ENCODE measurements around the gene TMEM254. TPM values are rescaled to one million over a fixed set of nuclear protein-coding genes. Genes with fewer than 3 reads are reported as not detected.
"Not testable (repeated sequence)": the region's sequence is repeated elsewhere in the genome, so short reads cannot be mapped to it uniquely, and the experiment has no call there.

Gene TMEM254
- total RNA-seq, 2 experiments from 2014 or later = 11.7 to 12.3 TPM

DNA sequence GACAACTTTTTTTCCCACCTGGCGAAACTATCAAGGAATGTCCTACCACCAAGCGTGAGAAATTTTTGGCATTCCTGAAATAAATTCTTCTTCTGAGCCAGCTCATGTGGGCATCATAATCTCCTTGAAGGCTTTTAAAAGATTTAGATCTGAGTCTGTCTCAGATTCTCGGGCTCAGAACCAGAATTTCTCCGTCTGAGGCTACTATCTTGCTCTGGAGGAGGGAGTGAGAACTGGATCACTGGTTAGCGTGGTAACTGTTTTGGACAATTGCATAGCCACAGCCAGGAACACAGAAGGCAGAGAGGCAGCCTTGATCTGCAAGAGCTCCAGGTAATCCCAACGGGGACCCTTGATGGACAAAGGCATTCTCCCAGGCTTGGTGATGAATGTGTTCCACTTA is 53.0 kb downstream of the TMEM254 start:
- TF ChIP-seq, protein P1, sequence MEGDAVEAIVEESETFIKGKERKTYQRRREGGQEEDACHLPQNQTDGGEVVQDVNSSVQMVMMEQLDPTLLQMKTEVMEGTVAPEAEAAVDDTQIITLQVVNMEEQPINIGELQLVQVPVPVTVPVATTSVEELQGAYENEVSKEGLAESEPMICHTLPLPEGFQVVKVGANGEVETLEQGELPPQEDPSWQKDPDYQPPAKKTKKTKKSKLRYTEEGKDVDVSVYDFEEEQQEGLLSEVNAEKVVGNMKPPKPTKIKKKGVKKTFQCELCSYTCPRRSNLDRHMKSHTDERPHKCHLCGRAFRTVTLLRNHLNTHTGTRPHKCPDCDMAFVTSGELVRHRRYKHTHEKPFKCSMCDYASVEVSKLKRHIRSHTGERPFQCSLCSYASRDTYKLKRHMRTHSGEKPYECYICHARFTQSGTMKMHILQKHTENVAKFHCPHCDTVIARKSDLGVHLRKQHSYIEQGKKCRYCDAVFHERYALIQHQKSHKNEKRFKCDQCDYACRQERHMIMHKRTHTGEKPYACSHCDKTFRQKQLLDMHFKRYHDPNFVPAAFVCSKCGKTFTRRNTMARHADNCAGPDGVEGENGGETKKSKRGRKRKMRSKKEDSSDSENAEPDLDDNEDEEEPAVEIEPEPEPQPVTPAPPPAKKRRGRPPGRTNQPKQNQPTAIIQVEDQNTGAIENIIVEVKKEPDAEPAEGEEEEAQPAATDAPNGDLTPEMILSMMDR (IDR thresholded peaks at IDR 0.05) = no peak
- intact Hi-C loops (cut with micrococcal nuclease) = loop anchor here (10.0 kb wide), 1 partner anchor 77 kb away; no protein-coding TSS in a partner anchor
- H3K9me3 Mint-ChIP-seq = no peaks in the 10 kb centered on the region
- no peak overlapping the region for H3K4me3 Mint-ChIP-seq
- H3K36me3 Mint-ChIP-seq (ENCODE audit: low read depth) = no peaks in the 10 kb centered on the region
- ChIA-PET POLR2A (no interaction called here), CTCF (interaction anchor here (1.0 to 1.8 kb wide), 3 partner anchors 12 to 91 kb away, joined by 4 to 5 read pairs (median 5); no protein-coding TSS in a partner anchor)
- peaks cover 22% of the 10 kb centered on the region for H3K27me3 Mint-ChIP-seq
- H3K27ac Mint-ChIP-seq = no peak overlapping the region
- ATAC-seq (no peak), DNase-seq (no peak)
- peaks cover 2% of the 10 kb centered on the region for H3K4me1 Mint-ChIP-seq (ENCODE audit: low read depth)

DNA sequence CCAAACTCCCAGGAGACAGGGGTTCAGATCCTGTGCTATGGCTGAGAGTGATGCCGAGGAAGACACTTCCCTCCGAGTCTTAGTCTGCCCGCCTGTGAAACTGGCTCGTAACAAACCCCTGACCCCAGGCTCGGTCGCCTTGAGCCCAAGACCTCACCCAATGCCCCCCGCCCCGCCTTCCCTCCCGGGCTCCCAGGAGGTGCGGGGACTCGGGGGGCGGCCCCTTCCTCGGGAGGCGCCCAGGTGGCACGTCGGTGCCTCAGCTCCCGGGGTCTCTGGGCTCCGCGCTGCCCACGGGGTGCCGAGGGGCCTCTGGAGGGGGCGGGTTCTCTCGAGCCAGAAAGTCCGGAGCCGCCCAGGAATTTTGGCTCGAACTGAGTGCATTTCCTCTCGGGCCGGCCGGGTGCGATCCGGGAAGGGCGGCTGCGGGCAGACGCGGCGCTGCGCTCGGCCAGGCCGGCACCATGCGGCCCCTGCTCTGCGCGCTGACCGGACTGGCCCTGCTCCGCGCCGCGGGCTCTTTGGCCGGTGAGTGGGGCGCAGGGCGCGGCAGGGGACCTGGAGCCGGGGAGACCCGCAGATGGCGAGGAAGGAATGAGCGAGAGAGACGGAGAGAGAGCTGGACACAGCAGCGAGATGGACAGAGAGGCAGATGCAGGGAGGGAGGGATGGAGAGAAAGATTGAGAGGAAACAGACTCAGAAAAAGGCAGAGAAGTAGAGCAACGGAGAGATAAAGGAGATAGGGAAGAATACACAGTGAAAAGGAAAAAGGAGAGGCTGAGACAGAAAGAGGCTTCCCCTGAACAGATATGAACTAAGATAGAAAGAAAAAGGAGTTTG is 54.1 kb downstream of the TMEM254 start, which contains the start of gene PLAC9:
TSS of gene PLAC9 (plus strand) at position 432 of the 841 bp plus-strand sequence. CDS start at position 465, 33 bp downstream.
- ChIA-PET POLR2A (interaction anchor here (1.1 kb wide), 1 partner anchor 11 kb away, joined by 3 read pairs; no protein-coding TSS in a partner anchor), CTCF (interaction anchor here (1.0 to 2.0 kb wide), 4 partner anchors 11 to 90 kb away, joined by 4 to 8 read pairs (median 6); no protein-coding TSS in a partner anchor)
- no peaks in the 10 kb centered on the region for H3K36me3 Mint-ChIP-seq (ENCODE audit: low read depth)
- intact Hi-C loops (cut with micrococcal nuclease) = loop anchor here (10.0 kb wide), 1 partner anchor 78 kb away; no protein-coding TSS in a partner anchor
- peaks cover 22% of the 10 kb centered on the region for H3K27me3 Mint-ChIP-seq
- no peak within 1 kb of the TSS for H3K27ac Mint-ChIP-seq
- H3K9me3 Mint-ChIP-seq = no peaks in the 10 kb centered on the region
- no peak within 1 kb of the TSS for H3K4me3 Mint-ChIP-seq
- DNase-seq (no peak), ATAC-seq (no peak)
- TF ChIP-seq, protein P1 (IDR thresholded peaks at IDR 0.05) = no peak
- H3K4me1 Mint-ChIP-seq (ENCODE audit: low read depth) = peaks cover 2% of the 10 kb centered on the region

DNA sequence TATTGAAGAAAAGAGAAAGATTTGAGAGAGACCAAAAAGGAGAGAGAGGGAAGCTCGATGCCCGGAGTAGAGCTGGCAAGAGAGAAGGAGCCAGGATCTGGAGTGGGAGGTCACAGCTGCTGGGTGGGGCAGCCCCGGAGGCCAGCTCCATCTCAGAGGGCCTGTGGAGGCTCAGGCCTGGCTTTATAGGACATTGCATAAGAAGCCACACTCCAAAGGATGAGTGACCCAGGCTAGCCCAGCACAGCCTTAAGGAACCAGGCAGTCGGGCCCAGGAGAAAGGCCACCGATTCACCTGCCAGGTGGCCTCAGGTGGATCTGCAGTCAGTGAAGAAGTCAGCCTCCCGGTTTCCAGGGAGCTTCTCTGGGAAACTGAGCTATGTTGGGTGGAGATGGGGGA is 54.7 kb downstream of the TMEM254 start:
- peaks cover 22% of the 10 kb centered on the region for H3K27me3 Mint-ChIP-seq
- no peaks in the 10 kb centered on the region for H3K36me3 Mint-ChIP-seq (ENCODE audit: low read depth)
- intact Hi-C loops (cut with micrococcal nuclease) = loop anchor here (10.0 kb wide), 1 partner anchor 78 kb away; no protein-coding TSS in a partner anchor
- H3K4me3 Mint-ChIP-seq = no peak overlapping the region
- H3K27ac Mint-ChIP-seq = no peak overlapping the region
- CTCF ChIA-PET = interaction anchor here (1.0 to 2.0 kb wide), 2 partner anchors 11 to 89 kb away, joined by 7 to 8 read pairs; no protein-coding TSS in a partner anchor
- H3K9me3 Mint-ChIP-seq = no peaks in the 10 kb centered on the region
- TF ChIP-seq, protein P1 (IDR thresholded peaks at IDR 0.05) = no peak
- peaks cover 2% of the 10 kb centered on the region for H3K4me1 Mint-ChIP-seq (ENCODE audit: low read depth)
- ATAC-seq (no peak), DNase-seq (no peak)
- POLR2A ChIA-PET = interaction anchor here (0.6 to 1.1 kb wide), 2 partner anchors 10 to 15 kb away, joined by 3 read pairs; no protein-coding TSS in a partner anchor

DNA sequence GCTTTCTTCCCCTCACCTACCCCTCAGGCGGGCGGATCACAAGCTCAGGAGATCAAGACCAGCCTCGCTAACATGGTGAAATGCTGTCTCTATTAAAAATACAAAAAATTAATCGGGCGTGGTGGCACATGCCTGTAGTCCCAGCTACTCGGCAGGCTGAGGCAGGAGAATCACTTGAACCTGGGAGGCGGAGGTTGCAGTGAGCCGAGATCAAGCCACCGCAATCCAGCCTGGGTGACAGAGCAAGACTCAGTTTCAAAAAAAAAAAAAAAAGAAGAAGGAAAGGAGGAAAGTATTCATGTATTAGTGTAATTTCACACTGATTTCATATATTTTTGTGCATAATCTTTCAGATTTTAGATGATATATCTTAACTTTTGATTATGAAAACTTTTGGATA is 55.2 kb downstream of the TMEM254 start:
- intact Hi-C loops (cut with micrococcal nuclease) = loop anchor here (10.0 kb wide), 1 partner anchor 79 kb away; no protein-coding TSS in a partner anchor
- H3K27me3 Mint-ChIP-seq = peaks cover 24% of the 10 kb centered on the region
- not testable (repeated sequence) for DNase-seq; H3K4me1 Mint-ChIP-seq (ENCODE audit: low read depth); H3K36me3 Mint-ChIP-seq (ENCODE audit: low read depth); ATAC-seq; H3K4me3 Mint-ChIP-seq; H3K27ac Mint-ChIP-seq; H3K9me3 Mint-ChIP-seq
- POLR2A ChIA-PET = interaction anchor here (0.6 to 1.1 kb wide), 2 partner anchors 10 to 15 kb away, joined by 3 read pairs; no protein-coding TSS in a partner anchor
- CTCF ChIA-PET = interaction anchor here (1.0 to 2.0 kb wide), 2 partner anchors 10 to 88 kb away, joined by 7 to 8 read pairs; no protein-coding TSS in a partner anchor

DNA sequence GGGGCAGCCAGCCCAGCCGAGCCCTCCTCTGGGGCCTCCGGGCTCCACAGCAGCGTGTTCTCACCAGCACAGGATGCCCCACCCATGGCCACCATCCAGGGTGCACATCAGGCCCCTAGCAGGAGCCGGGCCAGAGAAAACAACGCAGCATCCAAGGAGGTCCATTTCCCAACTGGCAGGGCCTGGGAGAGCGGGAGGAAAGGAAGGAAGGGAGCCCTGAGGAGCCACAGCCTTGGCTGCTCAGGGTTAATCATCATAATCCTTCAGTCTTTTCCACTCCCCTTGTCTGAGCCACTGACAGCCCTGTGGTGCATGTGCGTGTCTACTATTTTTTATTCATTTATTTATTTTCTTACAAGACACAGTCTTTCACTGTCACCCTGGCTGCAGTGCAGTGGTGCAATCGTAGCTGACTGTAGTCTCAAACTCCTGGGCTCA is 57.7 kb downstream of the TMEM254 start:
- ATAC-seq = no peak
- peaks cover 22% of the 10 kb centered on the region for H3K27me3 Mint-ChIP-seq
- H3K9me3 Mint-ChIP-seq = no peaks in the 10 kb centered on the region
- peaks cover 2% of the 10 kb centered on the region for H3K4me1 Mint-ChIP-seq (ENCODE audit: low read depth)
- no peak overlapping the region for H3K4me3 Mint-ChIP-seq
- no peaks in the 10 kb centered on the region for H3K36me3 Mint-ChIP-seq (ENCODE audit: low read depth)
- TF ChIP-seq, protein P1 (IDR thresholded peaks at IDR 0.05) = no peak
- POLR2A ChIA-PET = no interaction called here
- CTCF ChIA-PET = interaction anchor here (1.7 kb wide), 1 partner anchor 86 kb away, joined by 8 read pairs; no protein-coding TSS in a partner anchor
- DNase-seq = no peak
- no peak overlapping the region for H3K27ac Mint-ChIP-seq
- intact Hi-C loops (cut with micrococcal nuclease) = loop anchor here (10.0 kb wide), 1 partner anchor 81 kb away; no protein-coding TSS in a partner anchor

All from activated CD8-positive, alpha-beta T cell treated with anti-CD3 and anti-CD28 coated beads for 36 hours (primary cell).